MG63 (cell line): ENCODE measurements around the gene TMEM91. TPM values are rescaled to one million over a fixed set of nuclear protein-coding genes. Genes with fewer than 3 reads are reported as not detected.

ENCODE experiments used
- DNase-seq: peaks from one replicate; pipeline ENCODE4 v3.0.0-alpha.2; 2020
- H3K27me3 ChIP-seq: fragments of 250-450 bp; sonication (Bioruptor Pico); 2 replicates; pipeline ENCODE4 v1.5.1; 2020; ENCODE audit warnings: mild to moderate bottlenecking, moderate library complexity
- H3K36me3 ChIP-seq: fragments of 250-450 bp; sonication (Bioruptor Pico); 2 replicates; pipeline ENCODE4 v1.5.1; 2020; ENCODE audit warnings: mild to moderate bottlenecking, moderate library complexity
- H3K4me3 ChIP-seq: fragments of 250-450 bp; sonication (Bioruptor Pico); 2 replicates; pipeline ENCODE4 v1.5.1; 2020; ENCODE audit warnings: mild to moderate bottlenecking, moderate library complexity
- H3K9me3 ChIP-seq: fragments of 250-450 bp; sonication (Bioruptor Pico); 2 replicates; pipeline ENCODE4 v1.5.1; 2020; ENCODE audit warnings: mild to moderate bottlenecking, moderate library complexity
- total RNA-seq: library from RNA; depleted of rRNA; stranded (reverse); fragments of >200 nt; shearing (Covaris generic); gene quantifications from 2 replicates; pipeline ENCODE4 v1.2.3, GENCODE V29; 2014; ENCODE audit warnings: low replicate concordance

TMEM91 gene
- total RNA-seq, 1 experiment from 2014 or later, result 1.5 TPM

DNA sequence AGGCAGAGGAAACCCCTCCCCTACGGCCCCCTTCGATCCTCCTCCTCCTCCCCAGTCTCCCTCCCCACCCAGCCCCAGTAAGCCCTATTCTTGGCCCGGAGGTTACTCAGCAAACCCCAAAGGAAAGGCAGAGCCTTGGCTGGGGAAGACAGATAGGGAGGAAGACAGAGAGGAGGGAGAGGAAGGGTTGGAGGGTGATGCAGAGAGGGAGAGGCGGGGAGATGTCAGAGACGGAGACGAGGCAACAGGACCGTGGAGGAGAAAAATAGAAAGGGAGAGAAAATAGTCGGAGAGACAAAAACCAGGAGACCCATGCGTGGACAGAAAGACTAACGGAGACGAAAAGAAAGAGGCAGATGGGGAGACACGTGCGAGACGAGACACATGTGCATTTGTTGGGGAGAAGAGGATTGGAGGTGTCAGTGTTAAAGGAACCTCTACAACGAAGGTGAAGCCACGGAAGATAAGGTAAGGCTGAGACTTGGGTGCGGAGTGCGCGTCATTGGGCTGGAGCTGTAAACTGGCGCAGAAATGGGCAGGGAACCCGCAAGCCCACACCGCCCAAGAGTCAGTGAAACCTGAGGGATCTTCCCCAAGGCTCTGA lies 25.5 kb upstream of the TMEM91 start:
- peak overlapping the region; percentile 84 for H3K4me3 ChIP-seq
- H3K36me3 ChIP-seq, result peaks cover 52% of the 10 kb centered on the region
- DNase-seq, result peak; percentile 39
- no peaks in the 10 kb centered on the region for H3K27me3 ChIP-seq
- no peaks in the 10 kb centered on the region for H3K9me3 ChIP-seq

DNA sequence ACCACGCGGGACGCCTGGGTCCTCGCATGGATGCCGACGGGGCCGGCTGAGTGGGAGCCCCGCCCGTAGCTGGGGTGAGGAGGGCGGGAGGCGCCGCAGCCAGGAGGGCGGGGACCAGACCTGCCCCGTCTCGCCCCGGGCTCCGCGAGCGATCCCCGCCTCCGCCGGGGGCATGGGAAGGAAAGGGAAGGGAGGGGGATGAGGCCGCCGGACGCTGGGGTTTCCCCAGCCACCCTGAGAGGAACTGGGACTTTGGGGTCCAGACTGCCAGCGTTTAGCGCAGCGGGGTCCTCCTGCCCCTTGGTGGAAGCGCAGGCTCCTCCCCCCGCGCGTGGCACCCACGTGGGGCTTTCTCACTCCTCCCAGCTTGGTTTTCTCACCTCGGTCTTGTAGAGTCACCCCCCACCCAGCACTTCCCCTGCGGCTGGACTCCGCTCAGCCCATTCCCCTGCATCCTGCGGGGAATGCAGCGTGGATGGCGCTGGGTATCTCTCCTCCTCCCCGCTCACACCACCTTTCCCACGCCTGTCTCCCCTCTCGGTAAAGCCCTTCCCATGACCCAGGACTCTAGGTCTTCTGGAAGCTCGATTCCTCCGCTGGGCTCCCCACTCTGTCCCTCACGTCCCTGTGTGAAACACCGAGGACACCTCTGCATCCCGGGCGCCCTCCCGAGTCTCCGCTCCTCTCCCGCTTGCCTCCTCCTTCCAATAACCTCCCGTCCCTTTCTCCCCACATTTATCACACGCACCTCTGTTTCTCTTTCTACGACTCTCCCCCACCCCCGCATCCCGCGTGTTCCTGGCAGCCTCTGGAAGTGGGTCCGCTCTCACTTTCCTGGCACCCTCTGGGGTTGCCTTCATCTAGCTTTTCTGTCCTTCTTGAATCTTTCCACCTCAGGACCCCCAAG lies 24.7 kb upstream of the TMEM91 start:
- Histone ChIP-seq H3K9me3 (no peaks in the 10 kb centered on the region), H3K4me3 (peak overlapping the region; percentile 84), H3K36me3 (peaks cover 44% of the 10 kb centered on the region), H3K27me3 (no peaks in the 10 kb centered on the region)
- peak; percentile 77 for DNase-seq

- Histone ChIP-seq H3K9me3 (no peaks in the 10 kb centered on the region), H3K27me3 (no peaks in the 10 kb centered on the region), H3K36me3 (peaks cover 38% of the 10 kb centered on the region), H3K4me3 (peak overlapping the region; percentile 84)
- no peak for DNase-seq
These were observed 24.1 kb upstream of the TMEM91 start for GRCh38 chr19:41352279-41352608.

GRCh38 chr19:41352609-41353465 lies 23.5 kb upstream of the TMEM91 start:
- DNase-seq, result peak; percentile 68
- Histone ChIP-seq H3K9me3 (no peaks in the 10 kb centered on the region), H3K27me3 (no peaks in the 10 kb centered on the region)

GRCh38 chr19:41353466-41354342 lies 22.6 kb upstream of the TMEM91 start, which contains the start of gene TGFB1:
TGFB1 (minus strand) TSS chr19:41353922; CDS start chr19:41353044, 878 bp downstream.
- H3K4me3 ChIP-seq, result peak within 1 kb of the TSS; percentile 84
- H3K36me3 ChIP-seq, result peaks cover 25% of the 10 kb centered on the region
- H3K27me3 ChIP-seq, result no peaks in the 10 kb centered on the region
- peak; percentile 91 for DNase-seq
- no peaks in the 10 kb centered on the region for H3K9me3 ChIP-seq

More at GRCh38 chr19:41352609-41353465, 23.5 kb upstream of the TMEM91 start:
- Histone ChIP-seq H3K36me3 (peaks cover 32% of the 10 kb centered on the region), H3K4me3 (peak overlapping the region; percentile 84)

DNA sequence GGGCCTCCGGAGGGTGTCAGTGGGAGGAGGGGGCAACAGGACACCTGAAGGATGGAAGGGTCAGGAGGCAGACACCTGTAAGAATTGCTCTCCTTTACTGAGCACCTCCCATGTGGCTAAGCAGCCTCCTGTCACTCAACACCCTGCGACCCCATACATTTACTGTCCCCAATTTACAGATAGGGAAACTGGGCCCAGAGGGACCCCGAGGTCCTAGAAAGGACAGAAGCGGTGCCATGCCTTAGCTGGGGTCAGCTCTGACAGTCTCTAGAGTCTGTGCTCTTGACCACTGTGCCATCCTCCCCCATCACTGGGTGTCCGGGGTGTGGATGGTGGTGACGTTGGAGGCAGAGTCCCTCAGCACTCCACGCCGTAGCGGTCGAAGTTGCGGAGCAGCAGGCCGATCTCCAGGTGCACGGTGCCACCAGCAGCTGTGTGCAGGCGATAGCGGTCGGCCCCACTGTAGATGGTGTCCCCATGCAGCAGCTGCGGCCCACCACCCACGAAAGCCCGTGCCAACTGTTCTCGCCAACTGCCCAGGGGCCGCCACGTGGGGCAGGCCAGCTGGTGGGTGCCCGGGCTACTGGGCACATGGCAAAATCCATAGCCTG lies 21.9 kb upstream of the TMEM91 start:
- peaks cover 18% of the 10 kb centered on the region for H3K36me3 ChIP-seq
- no peaks in the 10 kb centered on the region for H3K27me3 ChIP-seq
- H3K4me3 ChIP-seq, result peak overlapping the region; percentile 84
- DNase-seq, result no peak
- H3K9me3 ChIP-seq, result no peaks in the 10 kb centered on the region

DNA sequence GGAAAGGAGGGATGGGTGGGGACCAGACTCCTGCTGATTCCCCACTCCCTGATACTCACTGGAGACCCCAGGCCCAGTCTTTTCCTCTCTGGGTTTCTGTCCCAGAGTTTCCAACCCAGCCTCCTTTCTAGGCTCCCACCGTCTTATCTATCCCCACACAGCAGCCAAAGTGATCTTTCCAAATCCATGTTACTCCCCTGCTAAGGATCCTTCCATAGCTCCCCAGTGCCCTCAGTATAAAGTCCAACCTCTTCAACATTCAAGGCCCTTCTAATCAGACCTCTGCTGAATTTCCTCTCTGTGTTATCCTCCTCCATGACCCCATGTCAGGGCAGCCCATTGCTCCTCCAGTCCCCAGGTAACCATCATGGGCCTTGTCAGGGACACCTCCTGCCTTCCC lies 21.3 kb upstream of the TMEM91 start:
- Histone ChIP-seq H3K27me3 (no peaks in the 10 kb centered on the region), H3K9me3 (no peaks in the 10 kb centered on the region), H3K4me3 (no peak overlapping the region), H3K36me3 (peaks cover 12% of the 10 kb centered on the region)
- DNase-seq, result no peak

GRCh38 chr19:41355802-41356201 lies 20.5 kb upstream of the TMEM91 start:
- H3K9me3 ChIP-seq, result no peaks in the 10 kb centered on the region

DNA sequence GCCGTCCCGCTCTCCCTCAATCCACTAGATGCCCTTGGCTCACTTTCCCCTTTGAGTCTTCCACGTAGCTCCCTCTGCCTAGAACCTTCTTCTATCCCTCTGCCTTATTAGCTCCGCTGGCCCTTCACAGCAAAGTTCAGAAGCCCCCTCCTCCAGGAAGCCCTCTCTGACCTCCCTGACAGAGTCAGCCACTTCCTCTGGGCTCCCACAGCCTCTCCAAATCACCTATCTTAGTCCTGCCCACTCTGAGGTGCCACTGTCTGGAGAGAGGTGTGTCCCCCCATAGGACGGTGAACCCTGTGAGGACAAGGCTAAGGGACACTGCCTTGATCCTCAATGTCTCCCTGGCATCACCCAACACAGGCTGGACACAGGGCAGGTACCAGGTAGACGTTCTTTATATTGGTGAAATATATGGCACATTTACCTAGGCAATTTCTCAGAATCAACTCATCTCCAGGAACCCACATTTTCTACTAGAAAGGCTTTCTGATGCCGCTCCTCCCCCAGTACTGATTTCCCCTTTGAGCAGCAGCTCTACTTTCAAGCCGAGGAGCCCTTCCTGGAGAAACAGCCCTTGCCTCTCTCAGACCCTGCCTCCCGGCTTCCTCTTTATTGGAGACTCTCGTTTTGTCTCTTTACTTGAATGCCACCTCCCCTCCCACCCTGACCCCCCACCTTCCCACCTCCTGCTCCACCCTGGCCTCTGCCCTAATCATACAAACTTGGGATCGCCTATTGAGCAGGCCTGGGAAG lies 19.2 kb upstream of the TMEM91 start:
- H3K9me3 ChIP-seq, result no peaks in the 10 kb centered on the region
- H3K4me3 ChIP-seq, result no peak overlapping the region
- H3K36me3 ChIP-seq, result peaks cover 8% of the 10 kb centered on the region
- no peaks in the 10 kb centered on the region for H3K27me3 ChIP-seq
- DNase-seq, result no peak

More at GRCh38 chr19:41355802-41356201, 20.5 kb upstream of the TMEM91 start:
- H3K27me3 ChIP-seq, result no peaks in the 10 kb centered on the region
- no peak for DNase-seq
- no peak overlapping the region for H3K4me3 ChIP-seq
- peaks cover 10% of the 10 kb centered on the region for H3K36me3 ChIP-seq

DNA sequence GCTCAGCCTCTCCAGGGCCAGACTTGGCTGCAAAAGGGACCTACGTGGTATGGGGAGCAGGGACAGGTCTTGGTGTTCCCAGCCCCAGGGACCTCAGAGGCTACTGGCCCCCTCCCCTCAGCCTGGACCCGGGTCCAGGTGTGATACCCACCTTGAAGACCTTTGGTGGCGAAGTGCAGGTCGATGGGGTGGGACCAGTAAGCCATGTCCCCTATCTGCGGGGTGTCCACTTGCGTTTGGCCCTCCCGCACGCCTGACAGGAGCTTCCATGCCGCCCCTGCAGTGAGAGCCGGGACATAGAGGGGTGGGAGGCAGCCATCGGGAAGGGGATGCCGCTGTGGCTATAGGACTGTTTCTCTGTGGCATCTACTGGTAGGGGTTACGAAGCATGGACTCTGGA lies 18.6 kb upstream of the TMEM91 start:
- Histone ChIP-seq H3K4me3 (no peak overlapping the region), H3K36me3 (peaks cover 12% of the 10 kb centered on the region), H3K9me3 (no peaks in the 10 kb centered on the region), H3K27me3 (no peaks in the 10 kb centered on the region)
- no peak for DNase-seq

DNA sequence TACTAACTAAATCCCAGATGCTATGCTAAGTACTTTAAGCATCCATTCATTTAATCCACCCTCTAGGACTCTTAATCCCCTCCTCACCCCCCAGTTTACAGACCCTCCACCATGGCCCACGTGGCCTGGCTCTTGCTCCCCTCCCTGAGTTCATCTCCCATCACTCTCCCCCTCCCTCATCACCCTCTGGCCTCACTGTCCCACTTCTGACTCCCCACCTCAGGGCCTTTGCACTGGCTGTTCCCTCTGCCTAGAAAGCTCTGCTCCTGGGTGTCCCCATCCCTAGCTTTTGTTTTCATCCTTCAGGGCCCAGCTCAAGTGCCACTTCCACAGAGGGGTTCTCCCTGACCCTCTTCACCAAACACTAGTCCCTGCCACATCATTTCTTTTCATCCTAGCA lies 16.6 kb upstream of the TMEM91 start:
- peaks cover 13% of the 10 kb centered on the region for H3K36me3 ChIP-seq
- H3K27me3 ChIP-seq, result no peaks in the 10 kb centered on the region
- H3K9me3 ChIP-seq, result no peaks in the 10 kb centered on the region
- H3K4me3 ChIP-seq, result no peak overlapping the region
- DNase-seq, result no peak

DNA sequence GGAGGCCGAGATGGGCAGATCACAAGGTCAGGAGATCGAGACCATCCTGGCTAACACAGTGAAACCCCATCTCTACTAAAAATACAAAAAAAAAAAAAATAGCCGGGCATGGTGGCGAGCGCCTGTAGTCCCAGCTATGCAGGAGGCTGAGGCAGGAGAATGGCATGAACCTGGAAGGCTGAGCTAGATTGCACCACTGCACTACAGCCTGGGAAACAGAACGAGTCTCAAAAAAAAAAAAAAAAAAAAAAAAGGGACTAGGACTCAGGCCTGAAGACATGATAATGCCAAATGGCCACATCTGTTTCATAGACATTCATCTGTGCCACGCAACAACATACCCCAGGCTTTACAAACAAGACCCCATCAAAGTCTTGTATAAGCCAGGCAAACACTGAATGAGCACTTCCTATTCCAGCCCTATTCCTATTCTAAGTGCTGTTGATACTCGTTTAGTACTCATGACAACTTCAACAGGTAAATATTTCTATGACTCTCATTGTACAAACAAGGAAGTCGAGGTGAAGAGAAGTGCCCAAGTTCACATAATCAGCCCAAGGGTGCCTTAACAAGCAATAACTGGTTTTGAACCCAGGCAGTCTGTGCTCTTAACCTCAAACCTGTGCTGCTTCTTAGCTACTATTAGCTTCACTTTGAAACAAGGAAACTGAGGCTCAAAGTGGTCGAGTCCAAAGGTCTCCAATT lies 14.0 kb upstream of the TMEM91 start:
- H3K4me3 ChIP-seq, result no peak overlapping the region
- no peaks in the 10 kb centered on the region for H3K27me3 ChIP-seq
- no peak for DNase-seq

GRCh38 chr19:41363371-41363752 lies 13.0 kb upstream of the TMEM91 start:
- H3K9me3 ChIP-seq, result no peaks in the 10 kb centered on the region
- DNase-seq, result no peak
- peaks cover 21% of the 10 kb centered on the region for H3K36me3 ChIP-seq
- no peaks in the 10 kb centered on the region for H3K27me3 ChIP-seq
- peak overlapping the region; percentile 83 for H3K4me3 ChIP-seq

More for the DNA sequence above, 14.0 kb upstream of the TMEM91 start:
- peaks cover 19% of the 10 kb centered on the region for H3K36me3 ChIP-seq
- H3K9me3 ChIP-seq, result no peaks in the 10 kb centered on the region

DNA sequence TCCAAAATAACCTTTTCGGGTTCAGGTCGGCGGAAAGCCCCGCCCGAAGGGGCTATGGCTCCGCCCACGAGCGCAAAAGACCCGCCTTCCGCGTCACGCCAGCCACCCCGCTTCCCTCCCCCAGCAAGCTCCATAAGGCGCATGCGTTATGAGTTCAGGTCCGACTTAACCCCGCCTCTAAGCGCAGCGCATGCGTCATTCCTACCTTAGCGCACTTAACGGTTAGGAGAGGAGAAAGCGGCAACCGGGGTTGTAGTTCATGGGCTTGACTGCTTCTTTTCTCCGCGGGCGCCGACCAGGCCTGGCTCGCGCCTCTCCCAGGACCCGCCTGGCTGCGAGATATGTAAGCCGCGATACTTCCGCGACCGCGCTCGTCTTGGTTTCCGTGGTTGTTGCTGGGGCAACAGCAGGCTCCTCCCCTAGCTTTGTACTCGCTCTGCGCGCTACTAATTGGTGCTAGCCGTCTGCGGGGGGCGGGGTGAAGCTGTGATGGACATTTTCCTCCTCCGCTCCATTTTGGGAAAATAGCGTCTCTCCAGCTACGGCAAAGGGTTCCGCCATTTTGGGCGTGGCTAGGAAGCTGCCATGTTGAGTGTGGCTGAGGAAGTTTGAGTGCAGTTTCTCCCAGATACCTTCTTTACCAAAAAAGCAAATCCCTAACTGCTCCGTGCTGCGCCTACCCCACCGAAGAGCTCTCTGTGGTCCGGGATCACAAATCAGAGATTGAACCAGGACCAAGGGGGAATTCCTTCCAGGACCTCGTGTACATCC lies 12.4 kb upstream of the TMEM91 start, which contains the start of gene B9D2:
Gene B9D2, minus strand, starts transcription at position 397 of the 771 bp plus-strand sequence. CDS start 630 bp downstream, outside the sequence.
- Histone ChIP-seq H3K36me3 (peaks cover 21% of the 10 kb centered on the region), H3K27me3 (no peaks in the 10 kb centered on the region), H3K9me3 (no peaks in the 10 kb centered on the region), H3K4me3 (peak within 1 kb of the TSS; percentile 83)
- DNase-seq, result peak; percentile 99
